ENCODE results near the gene PORCN. TPM values are rescaled to one million over a fixed set of nuclear protein-coding genes. Genes with fewer than 3 reads are reported as not detected.

The PORCN gene
- total and polyA plus RNA-seq, 7 donors = 4.8 to 12.2 (median 8.6) TPM

DNA sequence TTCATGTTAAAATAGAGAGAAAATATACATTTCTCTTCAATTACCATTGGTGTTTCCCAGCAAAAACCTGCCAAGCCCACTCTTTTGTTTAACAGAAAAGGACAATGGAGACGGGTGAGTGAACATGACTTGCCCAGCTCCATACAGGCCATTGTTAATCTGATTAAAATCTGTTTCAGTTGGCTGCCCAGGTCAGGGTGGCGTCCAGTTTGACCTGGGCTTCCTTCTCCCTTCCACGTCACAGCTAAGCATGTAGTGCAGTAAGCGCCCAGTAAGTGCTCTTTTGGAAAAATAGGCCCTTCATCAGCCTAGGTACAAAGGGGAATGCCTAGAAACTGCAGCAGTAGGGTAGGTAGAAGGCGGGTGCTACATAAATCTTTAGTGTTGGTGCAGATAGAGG is 1.5 kb upstream of the PORCN start:
- intact Hi-C loops (cut with DNase I) = no loop called here
- ATAC-seq (no peak), DNase-seq (no peak)
- Histone ChIP-seq H3K4me1 (no peaks in the 10 kb centered on the region), H3K4me3 (no peak overlapping the region), H3K27ac (no peak overlapping the region), H3K36me3 (ENCODE audit: insufficient read depth in 1 of 2, low read depth in 1 of 2) (no peaks in the 10 kb centered on the region), H3K27me3 (ENCODE audit: insufficient read depth in 3 of 3, low read length in 2 of 3) (peaks cover 0 to 3% (median 0%) of the 10 kb centered on the region in 3 donors), H3K9me3 (no peaks in the 10 kb centered on the region)
- 78 to 86% (median 83%) methylated on average over 5 of the region's 5 CpGs for WGBS, 3 donors
- TF ChIP-seq, protein P1, sequence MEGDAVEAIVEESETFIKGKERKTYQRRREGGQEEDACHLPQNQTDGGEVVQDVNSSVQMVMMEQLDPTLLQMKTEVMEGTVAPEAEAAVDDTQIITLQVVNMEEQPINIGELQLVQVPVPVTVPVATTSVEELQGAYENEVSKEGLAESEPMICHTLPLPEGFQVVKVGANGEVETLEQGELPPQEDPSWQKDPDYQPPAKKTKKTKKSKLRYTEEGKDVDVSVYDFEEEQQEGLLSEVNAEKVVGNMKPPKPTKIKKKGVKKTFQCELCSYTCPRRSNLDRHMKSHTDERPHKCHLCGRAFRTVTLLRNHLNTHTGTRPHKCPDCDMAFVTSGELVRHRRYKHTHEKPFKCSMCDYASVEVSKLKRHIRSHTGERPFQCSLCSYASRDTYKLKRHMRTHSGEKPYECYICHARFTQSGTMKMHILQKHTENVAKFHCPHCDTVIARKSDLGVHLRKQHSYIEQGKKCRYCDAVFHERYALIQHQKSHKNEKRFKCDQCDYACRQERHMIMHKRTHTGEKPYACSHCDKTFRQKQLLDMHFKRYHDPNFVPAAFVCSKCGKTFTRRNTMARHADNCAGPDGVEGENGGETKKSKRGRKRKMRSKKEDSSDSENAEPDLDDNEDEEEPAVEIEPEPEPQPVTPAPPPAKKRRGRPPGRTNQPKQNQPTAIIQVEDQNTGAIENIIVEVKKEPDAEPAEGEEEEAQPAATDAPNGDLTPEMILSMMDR (IDR thresholded peaks at IDR 0.05) = no peak

DNA sequence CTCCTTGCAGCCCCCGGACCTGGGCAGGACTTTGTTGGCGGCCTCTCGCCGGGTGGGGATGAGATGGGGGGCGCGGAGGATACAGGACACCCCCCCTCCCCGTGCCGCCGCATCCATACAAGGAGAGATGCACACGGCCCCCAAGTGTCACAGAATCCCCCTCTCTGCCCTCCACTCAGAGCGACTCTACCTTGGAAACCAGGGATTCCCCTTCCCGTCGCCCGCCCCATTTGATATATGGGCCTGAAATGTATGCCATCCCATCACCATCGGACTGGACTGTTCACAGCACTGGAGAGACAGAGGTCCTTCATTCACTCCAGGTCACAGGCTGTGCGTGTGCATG is 426 bp downstream of the PORCN start:
- no peaks in the 10 kb centered on the region for H3K4me1 ChIP-seq
- H3K4me3 ChIP-seq = peak overlapping the region; percentile 74
- H3K36me3 ChIP-seq (ENCODE audit: insufficient read depth in 1 of 2, low read depth in 1 of 2) = no peaks in the 10 kb centered on the region
- H3K27ac ChIP-seq = peak overlapping the region; percentile 80
- WGBS, 3 donors = 0 to 30% (median 2%) methylated on average over 7 to 16 of the region's 16 CpGs
- DNase-seq = no peak
- ATAC-seq = peak in 2 of 4 donors; percentile 6 to 26
- no peaks in the 10 kb centered on the region for H3K9me3 ChIP-seq
- intact Hi-C loops (cut with DNase I) = no loop called here
- peaks cover 0 to 5% (median 0%) of the 10 kb centered on the region in 3 donors for H3K27me3 ChIP-seq (ENCODE audit: insufficient read depth in 3 of 3, low read length in 2 of 3)
- TF ChIP-seq, protein P1 (IDR thresholded peaks at IDR 0.05) = no peak

DNA sequence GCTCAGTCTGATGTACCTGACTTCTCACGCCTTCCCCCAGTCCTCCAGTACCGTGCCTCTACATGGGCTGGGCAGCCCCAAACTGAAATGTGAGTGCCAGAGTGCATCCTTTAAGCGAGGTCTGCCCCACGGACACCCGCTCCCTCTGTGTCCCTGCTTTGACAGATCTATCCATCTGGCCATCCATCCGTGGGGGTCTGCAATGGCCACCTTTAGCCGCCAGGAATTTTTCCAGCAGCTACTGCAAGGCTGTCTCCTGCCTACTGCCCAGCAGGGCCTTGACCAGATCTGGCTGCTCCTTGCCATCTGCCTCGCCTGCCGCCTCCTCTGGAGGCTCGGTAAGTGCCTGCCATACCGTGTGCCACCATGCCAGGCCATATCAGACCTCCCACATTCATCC is 827 bp downstream of the PORCN start:
- ATAC-seq = no peak
- Histone ChIP-seq H3K36me3 (ENCODE audit: insufficient read depth in 1 of 2, low read depth in 1 of 2) (no peaks in the 10 kb centered on the region), H3K27ac (no peak overlapping the region), H3K27me3 (ENCODE audit: insufficient read depth in 3 of 3, low read length in 2 of 3) (peaks cover 0 to 5% (median 0%) of the 10 kb centered on the region in 3 donors), H3K4me3 (peak overlapping the region; percentile 74), H3K9me3 (no peaks in the 10 kb centered on the region), H3K4me1 (no peaks in the 10 kb centered on the region)
- intact Hi-C loops (cut with DNase I) = loop anchor here in 1 of 2 donors (10.0 kb wide), 1 partner anchor 425 kb away; no protein-coding TSS in a partner anchor
- no peak for DNase-seq
- WGBS, 3 donors = 43 to 58% (median 52%) methylated on average over 10 to 11 of the region's 11 CpGs
- TF ChIP-seq, protein P1 (IDR thresholded peaks at IDR 0.05) = no peak

DNA sequence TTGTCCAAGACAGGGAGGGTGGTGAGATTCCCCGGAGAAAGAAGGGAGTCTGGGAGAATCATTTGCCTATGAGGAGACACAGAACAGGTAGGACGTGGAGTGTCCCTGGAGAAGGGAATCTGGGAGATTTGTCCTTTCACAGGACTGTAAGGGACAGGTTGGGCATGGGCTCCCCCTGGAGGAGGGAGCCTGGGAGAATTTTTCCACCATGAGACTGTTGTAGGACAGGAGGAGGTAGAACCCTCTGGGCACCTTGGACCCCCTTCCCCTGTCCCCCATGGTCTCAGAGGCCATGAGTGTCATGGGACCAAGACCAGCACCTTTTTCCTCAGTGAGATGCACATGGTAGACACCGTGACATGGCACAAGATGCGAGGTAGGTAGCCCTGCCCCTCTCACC is 2.8 kb downstream of the PORCN start:
- Histone ChIP-seq H3K4me1 (no peaks in the 10 kb centered on the region), H3K27me3 (ENCODE audit: insufficient read depth in 3 of 3, low read length in 2 of 3) (peaks cover 0 to 5% (median 0%) of the 10 kb centered on the region in 3 donors), H3K4me3 (no peak overlapping the region), H3K36me3 (ENCODE audit: insufficient read depth in 1 of 2, low read depth in 1 of 2) (no peaks in the 10 kb centered on the region), H3K9me3 (no peaks in the 10 kb centered on the region), H3K27ac (no peak overlapping the region)
- TF ChIP-seq, protein P1 (IDR thresholded peaks at IDR 0.05) = no peak
- DNase-seq = no peak
- WGBS, 3 donors = 57 to 81% (median 81%) methylated on average over 2 to 4 of the region's 4 CpGs
- no peak for ATAC-seq
- intact Hi-C loops (cut with DNase I) = loop anchor here in 1 of 2 donors (10.0 kb wide), 1 partner anchor 427 kb away; no protein-coding TSS in a partner anchor

DNA sequence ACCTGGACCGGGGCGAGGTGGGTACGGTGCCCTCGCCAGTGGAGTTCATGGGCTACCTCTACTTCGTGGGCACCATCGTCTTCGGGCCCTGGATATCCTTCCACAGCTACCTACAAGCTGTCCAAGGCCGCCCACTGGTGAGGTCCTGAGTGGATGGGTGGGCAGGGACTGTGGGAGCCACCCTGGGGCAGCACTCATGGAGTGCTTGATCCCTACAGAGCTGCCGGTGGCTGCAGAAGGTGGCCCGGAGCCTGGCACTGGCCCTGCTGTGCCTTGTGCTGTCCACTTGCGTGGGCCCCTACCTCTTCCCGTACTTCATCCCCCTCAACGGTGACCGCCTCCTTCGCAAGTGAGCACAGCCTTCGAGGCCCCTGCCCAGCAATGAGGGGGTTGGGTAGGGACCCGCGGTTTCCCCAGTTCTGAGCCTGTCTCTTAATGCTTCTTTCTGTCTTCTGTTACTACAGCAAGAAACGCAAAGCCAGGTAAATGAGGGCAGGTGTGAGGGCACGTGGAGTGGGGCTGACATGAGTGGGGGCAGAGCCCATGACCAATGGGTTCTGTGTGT is 3.7 kb downstream of the PORCN start:
- no peak overlapping the region for H3K27ac ChIP-seq
- TF ChIP-seq, protein P1 (IDR thresholded peaks at IDR 0.05) = no peak

More for the DNA sequence above, 3.7 kb downstream of the PORCN start:
- H3K27me3 ChIP-seq (ENCODE audit: insufficient read depth in 3 of 3, low read length in 2 of 3) = peaks cover 0 to 5% (median 0%) of the 10 kb centered on the region in 3 donors
- no peaks in the 10 kb centered on the region for H3K9me3 ChIP-seq
- H3K4me1 ChIP-seq = no peaks in the 10 kb centered on the region
- intact Hi-C loops (cut with DNase I) = loop anchor here in 1 of 2 donors (10.0 kb wide), 1 partner anchor 428 kb away; no protein-coding TSS in a partner anchor
- no peak overlapping the region for H3K4me3 ChIP-seq
- no peak for ATAC-seq
- 89 to 95% (median 95%) methylated on average over 13 to 20 of the region's 20 CpGs for WGBS, 3 donors
- no peak for DNase-seq
- H3K36me3 ChIP-seq (ENCODE audit: insufficient read depth in 1 of 2, low read depth in 1 of 2) = no peaks in the 10 kb centered on the region

Data from psoas muscle (tissue), 8 donors.